HCT116 (cell line): ENCODE results near the gene ACSL3. TPM values are rescaled to one million over a fixed set of nuclear protein-coding genes. Genes with fewer than 3 reads are reported as not detected.

Source experiments
- ATAC-seq: fragments of 200-7000 bp; cut with Tn5 transposase; 2 replicates; pipeline ENCODE4 v1.9.1; 2020; ENCODE audit warnings: mild to moderate bottlenecking, moderate library complexity
- BruUV-seq: library from RNA; stranded (reverse); fragments of 400-500 nt; replicated peaks from 2 replicates; lab custom pipeline; 2021; lab: Mats Ljungman, UMichigan
- CTCF ChIA-PET: fragments of 300-600 bp; sonication (Branson Sonifier 250); formaldehyde crosslinking; loops from one replicate; lab custom pipeline; 2021; ENCODE audit warnings: antibody characterized with exemption; lab: Charles Lee
- POLR2A ChIA-PET: fragments of 300-600, 350-600 bp; sonication (Branson Sonifier 250); formaldehyde crosslinking; loops from one replicate; lab custom pipeline; 2021; ENCODE audit warnings: antibody characterized with exemption; lab: Charles Lee
- RAD21 ChIA-PET, 2 experiments: fragments of 300-600 bp; sonication (Branson Sonifier 250); formaldehyde crosslinking; loops; one replicate each; lab custom pipeline; 2023; ENCODE audit warnings: low total read pairs in 2 of 2; ENCODE audit not compliant: uncharacterized antibody in 2 of 2, unreplicated experiment in 2 of 2, low non-redundant PET in 1 of 2; lab: Charles Lee
- DNase-seq: peaks from one replicate; pipeline ENCODE4 v3.0.0-alpha.2; 2010; ENCODE audit warnings: low read depth, low spot score
- H2AFZ ChIP-seq: fragments of 200-600 bp; shearing (Covaris generic), sonication (generic); 2 replicates; pipeline ENCODE4 v1.6.1; 2017; ENCODE audit warnings: low read depth, mixed run types, mixed read lengths, antibody characterized with exemption, low read length; ENCODE audit not compliant: poor library complexity, severe bottlenecking
- H3K27ac ChIP-seq: 2 replicates; pipeline ENCODE4 v1.5.1; 2012; ENCODE audit warnings: low read depth, low read length
- H3K27me3 ChIP-seq: fragments of 200-600 bp; sonication (generic); 2 replicates; pipeline ENCODE4 v1.6.1; 2016; ENCODE audit warnings: mixed run types, low read length, mixed read lengths; ENCODE audit not compliant: insufficient read depth
- H3K36me3 ChIP-seq, 2 experiments: fragments of 200-500 bp in 1 of 2; fragments of 200-600 bp in 1 of 2; sonication (Bioruptor generic) in 1 of 2; sonication (generic) in 1 of 2; 2 replicates each; pipeline versions ENCODE4 v1.5.1 to v1.6.1; 2014 to 2016; ENCODE audit warnings: low read length in 2 of 2, inconsistent platforms in 1 of 2, mixed read lengths in 1 of 2, mixed run types in 1 of 2; ENCODE audit not compliant: insufficient read depth in 2 of 2, control insufficient read depth in 1 of 2
- H3K4me1 ChIP-seq, 2 experiments: fragments of 200-600 bp in 1 of 2; sonication (generic) in 1 of 2; 2 replicates each; pipeline versions ENCODE4 v1.5.1 to v1.6.1; 2012 to 2017; ENCODE audit warnings: low read length in 2 of 2, inconsistent platforms in 1 of 2, mild to moderate bottlenecking in 1 of 2, mixed read lengths in 1 of 2, mixed run types in 1 of 2, moderate library complexity in 1 of 2; ENCODE audit not compliant: insufficient read depth in 2 of 2, control insufficient read depth in 1 of 2
- H3K4me2 ChIP-seq: fragments of 200-600 bp; sonication (generic); 2 replicates; pipeline ENCODE4 v1.6.1; 2017; ENCODE audit warnings: mixed run types, low read length, mixed read lengths
- H3K4me3 ChIP-seq, 2 experiments: fragments of 200-600 bp in 1 of 2; sonication (generic) in 1 of 2; replicated peaks in 1 of 2; 2 replicates each; pipeline ENCODE4 v1.5.1; 2011 to 2016; ENCODE audit warnings: low read length in 2 of 2, control low read depth in 1 of 2, low read depth in 1 of 2, mild to moderate bottlenecking in 1 of 2, mixed read lengths in 1 of 2, mixed run types in 1 of 2
- H3K79me2 ChIP-seq: fragments of 200-600 bp; sonication (generic); 2 replicates; pipeline ENCODE4 v1.6.1; 2017; ENCODE audit warnings: mild to moderate bottlenecking, mixed run types, low read length, moderate library complexity, mixed read lengths; ENCODE audit not compliant: insufficient read depth
- H3K9ac ChIP-seq: fragments of 200-600 bp; sonication (generic); 2 replicates; pipeline ENCODE4 v1.6.1; 2016; ENCODE audit warnings: low read length, mixed read lengths
- H3K9me2 ChIP-seq: fragments of 200-600 bp; sonication (generic), shearing (Covaris generic); 2 replicates; pipeline ENCODE4 v1.6.1; 2017; ENCODE audit warnings: mixed run types, mild to moderate bottlenecking, moderate library complexity; ENCODE audit not compliant: insufficient read depth
- H3K9me3 ChIP-seq, 2 experiments: fragments of 200-500 bp in 1 of 2; fragments of 200-600 bp in 1 of 2; sonication (Bioruptor generic) in 1 of 2; sonication (generic) in 1 of 2; 2 replicates each; pipeline ENCODE4 v1.6.1; 2014 to 2017; ENCODE audit warnings: low read length in 2 of 2, mixed read lengths in 2 of 2, inconsistent platforms in 1 of 2, low read depth in 1 of 2, mild to moderate bottlenecking in 1 of 2, mixed run types in 1 of 2, moderate library complexity in 1 of 2; ENCODE audit not compliant: control insufficient read depth in 1 of 2, insufficient read depth in 1 of 2
- H4K20me1 ChIP-seq: fragments of 200-600 bp; sonication (generic), shearing (Covaris generic); 2 replicates; pipeline ENCODE4 v1.6.1; 2017; ENCODE audit warnings: mixed run types, mild to moderate bottlenecking, moderate library complexity; ENCODE audit not compliant: insufficient read depth
- CEBPB ChIP-seq: IDR thresholded peaks from 2 replicates; pipeline ENCODE4 v1.6.1; 2012; ENCODE audit warnings: low read depth
- CTCF ChIP-seq, 3 experiments: fragments of 200-600 bp in 1 of 3; sonication (generic) in 1 of 3; IDR thresholded peaks in 2 of 3; conservative IDR thresholded peaks in 1 of 3; 2 replicates each; pipeline ENCODE4 v1.5.1; 2012 to 2017; ENCODE audit warnings: low read depth in 2 of 3, low read length in 2 of 3, antibody characterized with exemption in 1 of 3, borderline replicate concordance in 1 of 3, control low read depth in 1 of 3, mild to moderate bottlenecking in 1 of 3, mixed read lengths in 1 of 3, mixed run types in 1 of 3, moderate library complexity in 1 of 3; ENCODE audit not compliant: insufficient read depth in 1 of 3
- RAD21 ChIP-seq: IDR thresholded peaks from 2 replicates; pipeline ENCODE4 v1.6.1; 2012; ENCODE audit warnings: low read depth, mild to moderate bottlenecking
- SRF ChIP-seq: IDR thresholded peaks from 2 replicates; pipeline ENCODE4 v1.6.1; 2012; ENCODE audit warnings: low read depth
- intact Hi-C: fragments of 100-400 bp; cut with micrococcal nuclease; formaldehyde crosslinking; loops from 2 replicates; pipeline ENCODE4 v1.10.0; 2022
- total RNA-seq: library from RNA; stranded (reverse); gene quantifications from one replicate; pipeline ENCODE4 v1.2.1, GENCODE V29; 2021; ENCODE audit not compliant: unreplicated experiment
- TF ChIP-seq, protein P1 (sequence below): IDR thresholded peaks from 2 replicates; pipeline ENCODE4 v1.6.1; 2012; ENCODE audit warnings: low read depth

The ACSL3 gene
- total RNA-seq, 1 experiment from 2014 or later: 142 TPM

- H3K27ac ChIP-seq: no peak overlapping the region
- no peaks in the 10 kb centered on the region for H3K4me1 ChIP-seq
- DNase-seq: no peak
- TF ChIP-seq, protein P1, sequence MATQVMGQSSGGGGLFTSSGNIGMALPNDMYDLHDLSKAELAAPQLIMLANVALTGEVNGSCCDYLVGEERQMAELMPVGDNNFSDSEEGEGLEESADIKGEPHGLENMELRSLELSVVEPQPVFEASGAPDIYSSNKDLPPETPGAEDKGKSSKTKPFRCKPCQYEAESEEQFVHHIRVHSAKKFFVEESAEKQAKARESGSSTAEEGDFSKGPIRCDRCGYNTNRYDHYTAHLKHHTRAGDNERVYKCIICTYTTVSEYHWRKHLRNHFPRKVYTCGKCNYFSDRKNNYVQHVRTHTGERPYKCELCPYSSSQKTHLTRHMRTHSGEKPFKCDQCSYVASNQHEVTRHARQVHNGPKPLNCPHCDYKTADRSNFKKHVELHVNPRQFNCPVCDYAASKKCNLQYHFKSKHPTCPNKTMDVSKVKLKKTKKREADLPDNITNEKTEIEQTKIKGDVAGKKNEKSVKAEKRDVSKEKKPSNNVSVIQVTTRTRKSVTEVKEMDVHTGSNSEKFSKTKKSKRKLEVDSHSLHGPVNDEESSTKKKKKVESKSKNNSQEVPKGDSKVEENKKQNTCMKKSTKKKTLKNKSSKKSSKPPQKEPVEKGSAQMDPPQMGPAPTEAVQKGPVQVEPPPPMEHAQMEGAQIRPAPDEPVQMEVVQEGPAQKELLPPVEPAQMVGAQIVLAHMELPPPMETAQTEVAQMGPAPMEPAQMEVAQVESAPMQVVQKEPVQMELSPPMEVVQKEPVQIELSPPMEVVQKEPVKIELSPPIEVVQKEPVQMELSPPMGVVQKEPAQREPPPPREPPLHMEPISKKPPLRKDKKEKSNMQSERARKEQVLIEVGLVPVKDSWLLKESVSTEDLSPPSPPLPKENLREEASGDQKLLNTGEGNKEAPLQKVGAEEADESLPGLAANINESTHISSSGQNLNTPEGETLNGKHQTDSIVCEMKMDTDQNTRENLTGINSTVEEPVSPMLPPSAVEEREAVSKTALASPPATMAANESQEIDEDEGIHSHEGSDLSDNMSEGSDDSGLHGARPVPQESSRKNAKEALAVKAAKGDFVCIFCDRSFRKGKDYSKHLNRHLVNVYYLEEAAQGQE: no peak
- TF ChIP-seq SRF (no peak), CTCF (IDR thresholded peaks at IDR 0.05 in 2 of 3, conservative IDR thresholded peaks at IDR 0.05 in 1 of 3; ENCODE audit: borderline replicate concordance in 1 of 3, insufficient read depth in 1 of 3, low read depth in 2 of 3, low read length in 2 of 3) (no peak), RAD21 (no peak), CEBPB (no peak)
- TF ChIP-seq, all 23 proteins: peak for 0
- no TSS peak for BruUV-seq
- peaks cover 35 to 40% of the 10 kb centered on the region in 2 experiments for H3K36me3 ChIP-seq
- CTCF ChIA-PET: interaction anchor here (1.1 kb wide), 1 partner anchor 11 kb away, joined by 7 read pairs; no protein-coding TSS in a partner anchor
- H3K4me3 ChIP-seq: no peak overlapping the region
- RAD21 ChIA-PET: no interaction called here
- H3K9ac ChIP-seq: no peak overlapping the region
- no peak overlapping the region for H3K4me2 ChIP-seq
- no peaks in the 10 kb centered on the region for H3K9me3 ChIP-seq
- no peaks in the 10 kb centered on the region for H3K9me2 ChIP-seq
- H2AFZ ChIP-seq: no peak overlapping the region
- 0 out of 2 replicates have a peak, but pooled peaks cover 4% of the 10 kb centered on the region for H3K79me2 ChIP-seq
- no peak for ATAC-seq
- no peaks in the 10 kb centered on the region for H4K20me1 ChIP-seq
- POLR2A ChIA-PET: no interaction called here
- intact Hi-C loops: no loop called here
- H3K27me3 ChIP-seq: no peaks in the 10 kb centered on the region
Observed at GRCh38 chr2:222928335-222928734, 67.5 kb downstream of the ACSL3 start.
